GM23338 (cell line): Measurements from ENCODE around the gene CRIP3. TPM values are rescaled to one million over a fixed set of nuclear protein-coding genes. Genes with fewer than 3 reads are reported as not detected.

Source experiments
- ATAC-seq: fragments of 200-7000 bp; cut with Tn5 transposase; 3 replicates; pipeline ENCODE4 v1.9.1; 2020
- DNase-seq: peaks from one replicate; pipeline ENCODE4 v3.0.0-alpha.2; 2015; ENCODE audit warnings: low spot score
- H2AFZ ChIP-seq: fragments of 200-600 bp; sonication (generic); 2 replicates; pipeline ENCODE4 v1.8.0; 2016; ENCODE audit warnings: antibody characterized with exemption, mild to moderate bottlenecking, moderate library complexity
- H3F3A ChIP-seq: fragments of 200-600 bp; sonication (generic); replicated peaks from 2 replicates; pipeline ENCODE4 v1.8.0; 2017; ENCODE audit warnings: antibody characterized with exemption, mixed run types, low read depth
- H3K27ac ChIP-seq: fragments of 200-600 bp; sonication (generic); 2 replicates; pipeline ENCODE4 v1.6.1; 2016; ENCODE audit warnings: low read depth
- H3K27me3 ChIP-seq: fragments of 200-600 bp; sonication (generic); 2 replicates; pipeline ENCODE4 v1.8.0; 2016; ENCODE audit warnings: mild to moderate bottlenecking, mixed run types, moderate library complexity; ENCODE audit not compliant: insufficient read depth
- H3K36me3 ChIP-seq: fragments of 200-600 bp; sonication (generic); 2 replicates; pipeline ENCODE4 v1.8.0; 2016; ENCODE audit warnings: mild to moderate bottlenecking; ENCODE audit not compliant: insufficient read depth
- H3K4me1 ChIP-seq: fragments of 200-600 bp; sonication (generic); 2 replicates; pipeline ENCODE4 v1.8.0; 2016; ENCODE audit warnings: mild to moderate bottlenecking, moderate library complexity; ENCODE audit not compliant: insufficient read depth
- H3K4me2 ChIP-seq: fragments of 200-600 bp; sonication (generic); 2 replicates; pipeline ENCODE4 v1.7.1; 2017; ENCODE audit warnings: mixed run types
- H3K4me3 ChIP-seq: fragments of 200-600 bp; sonication (generic); 2 replicates; pipeline ENCODE4 v1.6.1; 2016; ENCODE audit warnings: mixed run types
- H3K79me2 ChIP-seq: fragments of 200-600 bp; sonication (generic); replicated peaks from 2 replicates; pipeline ENCODE4 v1.8.0; 2017; ENCODE audit warnings: mild to moderate bottlenecking; ENCODE audit not compliant: insufficient read depth
- H3K9me2 ChIP-seq: fragments of 200-600 bp; sonication (generic); 2 replicates; pipeline ENCODE4 v1.8.0; 2017; ENCODE audit not compliant: insufficient read depth
- H4K20me1 ChIP-seq: fragments of 200-600 bp; sonication (generic); replicated peaks from 2 replicates; pipeline ENCODE4 v1.8.0; 2017; ENCODE audit warnings: mild to moderate bottlenecking; ENCODE audit not compliant: insufficient read depth
- H3K27ac Mint-ChIP-seq: 2 replicates; pipeline ENCODE4 v1.8.0; 2020; ENCODE audit warnings: inconsistent platforms, mild to moderate bottlenecking, moderate library complexity, mixed read lengths
- H3K27me3 Mint-ChIP-seq: 3 replicates; pipeline ENCODE4 v1.8.0; 2022; ENCODE audit warnings: low read depth, mild to moderate bottlenecking, moderate library complexity, mixed read lengths, inconsistent platforms; ENCODE audit not compliant: insufficient read depth, poor library complexity
- H3K36me3 Mint-ChIP-seq: 3 replicates; pipeline ENCODE4 v1.8.0; 2021; ENCODE audit warnings: low read depth, mild to moderate bottlenecking, inconsistent platforms, moderate library complexity, mixed read lengths
- H3K4me1 Mint-ChIP-seq: 3 replicates; pipeline ENCODE4 v1.8.0; 2020; ENCODE audit warnings: mild to moderate bottlenecking, inconsistent platforms, mixed read lengths
- H3K4me3 Mint-ChIP-seq: 3 replicates; pipeline ENCODE4 v1.8.0; 2021; ENCODE audit warnings: moderate library complexity, mild to moderate bottlenecking, inconsistent platforms, mixed read lengths
- H3K9me3 Mint-ChIP-seq: 3 replicates; pipeline ENCODE4 v1.8.0; 2020; ENCODE audit warnings: moderate library complexity, mild to moderate bottlenecking, inconsistent platforms, mixed read lengths
- EZH2 ChIP-seq: fragments of 200-600 bp; sonication (generic); IDR thresholded peaks from one replicate; pipeline ENCODE4 v1.8.0; 2017; ENCODE audit warnings: antibody characterized with exemption, mild to moderate bottlenecking, low read depth; ENCODE audit not compliant: unreplicated experiment
- EZH2phosphoT487 ChIP-seq: fragments of 200-600 bp; sonication (generic); IDR thresholded peaks from one replicate; pipeline ENCODE4 v1.8.1; 2018; ENCODE audit warnings: antibody characterized with exemption; ENCODE audit not compliant: unreplicated experiment
- polyA plus RNA-seq: library from polyadenylated mRNA; unstranded; fragments of >200 nt; fragmentation: Nextera tagmentation; extraction: Ambion mirVana; gene quantifications from 2 replicates; pipeline ENCODE4 v1.2.1, GENCODE V29; 2016
- total RNA-seq: library from RNA; depleted of rRNA; stranded (reverse); fragments of >200 nt; shearing (Covaris generic); gene quantifications from 2 replicates; pipeline ENCODE4 v1.2.3, GENCODE V29; 2014
- TF ChIP-seq, protein P1 (sequence below): IDR thresholded peaks from 2 replicates; pipeline ENCODE4 v1.6.1; 2016; ENCODE audit warnings: antibody characterized with exemption
- TF ChIP-seq, protein P2 (sequence below): fragments of 250-450 bp; sonication (Bioruptor Pico); IDR thresholded peaks from 2 replicates; pipeline ENCODE4 v1.5.0; 2020; ENCODE audit warnings: mild to moderate bottlenecking, moderate library complexity
- TF ChIP-seq, protein P3 (sequence below): IDR thresholded peaks from one replicate; pipeline ENCODE4 v1.6.1; 2018; ENCODE audit warnings: antibody characterized with exemption; ENCODE audit not compliant: unreplicated experiment

CRIP3 gene
- total and polyA plus RNA-seq, 2 experiments from 2014 or later: 22.0 to 36.0 TPM

DNA sequence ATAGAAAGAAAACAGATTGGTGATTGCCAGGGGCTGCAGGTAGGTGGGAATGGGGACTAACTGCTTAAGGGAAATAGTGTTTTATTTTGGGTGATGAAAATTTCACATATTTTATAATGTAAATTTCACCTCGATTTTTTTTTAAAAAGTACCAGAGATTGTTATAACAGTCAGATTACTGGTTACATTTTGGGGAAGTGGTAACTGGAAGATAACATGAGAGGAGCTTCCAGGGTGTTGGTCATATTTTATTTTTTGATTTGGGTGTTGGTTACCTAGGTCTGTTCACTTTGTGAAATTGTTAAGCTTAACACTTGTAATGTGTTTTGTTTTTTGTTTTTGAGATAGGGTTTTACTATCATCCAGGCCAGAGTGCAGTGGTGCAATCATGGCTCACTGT lies 17.2 kb upstream of the CRIP3 start (continued):
- TF ChIP-seq, protein P1, sequence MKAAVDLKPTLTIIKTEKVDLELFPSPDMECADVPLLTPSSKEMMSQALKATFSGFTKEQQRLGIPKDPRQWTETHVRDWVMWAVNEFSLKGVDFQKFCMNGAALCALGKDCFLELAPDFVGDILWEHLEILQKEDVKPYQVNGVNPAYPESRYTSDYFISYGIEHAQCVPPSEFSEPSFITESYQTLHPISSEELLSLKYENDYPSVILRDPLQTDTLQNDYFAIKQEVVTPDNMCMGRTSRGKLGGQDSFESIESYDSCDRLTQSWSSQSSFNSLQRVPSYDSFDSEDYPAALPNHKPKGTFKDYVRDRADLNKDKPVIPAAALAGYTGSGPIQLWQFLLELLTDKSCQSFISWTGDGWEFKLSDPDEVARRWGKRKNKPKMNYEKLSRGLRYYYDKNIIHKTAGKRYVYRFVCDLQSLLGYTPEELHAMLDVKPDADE: no peak
- TF ChIP-seq, protein P2, sequence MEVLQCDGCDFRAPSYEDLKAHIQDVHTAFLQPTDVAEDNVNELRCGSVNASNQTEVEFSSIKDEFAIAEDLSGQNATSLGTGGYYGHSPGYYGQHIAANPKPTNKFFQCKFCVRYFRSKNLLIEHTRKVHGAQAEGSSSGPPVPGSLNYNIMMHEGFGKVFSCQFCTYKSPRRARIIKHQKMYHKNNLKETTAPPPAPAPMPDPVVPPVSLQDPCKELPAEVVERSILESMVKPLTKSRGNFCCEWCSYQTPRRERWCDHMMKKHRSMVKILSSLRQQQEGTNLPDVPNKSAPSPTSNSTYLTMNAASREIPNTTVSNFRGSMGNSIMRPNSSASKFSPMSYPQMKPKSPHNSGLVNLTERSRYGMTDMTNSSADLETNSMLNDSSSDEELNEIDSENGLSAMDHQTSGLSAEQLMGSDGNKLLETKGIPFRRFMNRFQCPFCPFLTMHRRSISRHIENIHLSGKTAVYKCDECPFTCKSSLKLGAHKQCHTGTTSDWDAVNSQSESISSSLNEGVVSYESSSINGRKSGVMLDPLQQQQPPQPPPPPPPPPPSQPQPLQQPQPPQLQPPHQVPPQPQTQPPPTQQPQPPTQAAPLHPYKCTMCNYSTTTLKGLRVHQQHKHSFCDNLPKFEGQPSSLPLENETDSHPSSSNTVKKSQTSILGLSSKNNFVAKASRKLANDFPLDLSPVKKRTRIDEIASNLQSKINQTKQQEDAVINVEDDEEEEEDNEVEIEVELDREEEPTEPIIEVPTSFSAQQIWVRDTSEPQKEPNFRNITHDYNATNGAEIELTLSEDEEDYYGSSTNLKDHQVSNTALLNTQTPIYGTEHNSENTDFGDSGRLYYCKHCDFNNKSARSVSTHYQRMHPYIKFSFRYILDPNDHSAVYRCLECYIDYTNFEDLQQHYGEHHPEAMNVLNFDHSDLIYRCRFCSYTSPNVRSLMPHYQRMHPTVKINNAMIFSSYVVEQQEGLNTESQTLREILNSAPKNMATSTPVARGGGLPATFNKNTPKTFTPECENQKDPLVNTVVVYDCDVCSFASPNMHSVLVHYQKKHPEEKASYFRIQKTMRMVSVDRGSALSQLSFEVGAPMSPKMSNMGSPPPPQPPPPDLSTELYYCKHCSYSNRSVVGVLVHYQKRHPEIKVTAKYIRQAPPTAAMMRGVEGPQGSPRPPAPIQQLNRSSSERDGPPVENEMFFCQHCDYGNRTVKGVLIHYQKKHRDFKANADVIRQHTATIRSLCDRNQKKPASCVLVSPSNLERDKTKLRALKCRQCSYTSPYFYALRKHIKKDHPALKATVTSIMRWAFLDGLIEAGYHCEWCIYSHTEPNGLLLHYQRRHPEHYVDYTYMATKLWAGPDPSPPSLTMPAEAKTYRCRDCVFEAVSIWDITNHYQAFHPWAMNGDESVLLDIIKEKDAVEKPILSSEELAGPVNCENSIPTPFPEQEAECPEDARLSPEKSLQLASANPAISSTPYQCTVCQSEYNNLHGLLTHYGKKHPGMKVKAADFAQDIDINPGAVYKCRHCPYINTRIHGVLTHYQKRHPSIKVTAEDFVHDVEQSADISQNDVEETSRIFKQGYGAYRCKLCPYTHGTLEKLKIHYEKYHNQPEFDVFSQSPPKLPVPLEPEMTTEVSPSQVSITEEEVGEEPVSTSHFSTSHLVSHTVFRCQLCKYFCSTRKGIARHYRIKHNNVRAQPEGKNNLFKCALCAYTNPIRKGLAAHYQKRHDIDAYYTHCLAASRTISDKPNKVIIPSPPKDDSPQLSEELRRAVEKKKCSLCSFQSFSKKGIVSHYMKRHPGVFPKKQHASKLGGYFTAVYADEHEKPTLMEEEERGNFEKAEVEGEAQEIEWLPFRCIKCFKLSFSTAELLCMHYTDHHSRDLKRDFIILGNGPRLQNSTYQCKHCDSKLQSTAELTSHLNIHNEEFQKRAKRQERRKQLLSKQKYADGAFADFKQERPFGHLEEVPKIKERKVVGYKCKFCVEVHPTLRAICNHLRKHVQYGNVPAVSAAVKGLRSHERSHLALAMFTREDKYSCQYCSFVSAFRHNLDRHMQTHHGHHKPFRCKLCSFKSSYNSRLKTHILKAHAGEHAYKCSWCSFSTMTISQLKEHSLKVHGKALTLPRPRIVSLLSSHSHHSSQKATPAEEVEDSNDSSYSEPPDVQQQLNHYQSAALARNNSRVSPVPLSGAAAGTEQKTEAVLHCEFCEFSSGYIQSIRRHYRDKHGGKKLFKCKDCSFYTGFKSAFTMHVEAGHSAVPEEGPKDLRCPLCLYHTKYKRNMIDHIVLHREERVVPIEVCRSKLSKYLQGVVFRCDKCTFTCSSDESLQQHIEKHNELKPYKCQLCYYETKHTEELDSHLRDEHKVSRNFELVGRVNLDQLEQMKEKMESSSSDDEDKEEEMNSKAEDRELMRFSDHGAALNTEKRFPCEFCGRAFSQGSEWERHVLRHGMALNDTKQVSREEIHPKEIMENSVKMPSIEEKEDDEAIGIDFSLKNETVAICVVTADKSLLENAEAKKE: no peak
- TF ChIP-seq EZH2phosphoT487: no peak
- TF ChIP-seq EZH2: no peak

DNA sequence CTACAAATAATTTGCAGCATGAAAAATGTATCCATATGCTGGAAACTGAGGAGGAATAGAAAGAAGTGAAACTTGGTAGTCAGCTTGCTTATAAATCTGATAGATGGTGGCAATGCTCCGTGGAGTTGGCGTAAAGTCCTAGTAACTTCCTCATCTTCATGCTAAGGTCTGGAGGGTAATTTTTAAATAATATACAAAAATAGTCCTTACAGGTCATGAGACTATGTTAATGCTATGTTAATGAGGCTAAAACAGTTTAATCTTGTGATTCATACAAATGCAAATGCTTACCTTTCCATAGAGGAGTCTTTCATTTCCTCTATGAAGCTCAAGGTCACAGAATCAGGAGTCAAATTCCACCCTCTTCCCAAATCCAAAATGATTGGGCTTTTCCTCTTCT lies 9.4 kb upstream of the CRIP3 start:
- no peaks in the 10 kb centered on the region for H4K20me1 ChIP-seq
- H3K36me3 Mint-ChIP-seq: no peaks in the 10 kb centered on the region
- no peaks in the 10 kb centered on the region; the same call in 1 of the 2 replicates for H3K9me2 ChIP-seq
- no peak for DNase-seq
- no peaks in the 10 kb centered on the region for H3K9me3 Mint-ChIP-seq
- H3K27ac Mint-ChIP-seq: peak overlapping the region; percentile 56; the same call in 1 of the 2 replicates
- no peaks in the 10 kb centered on the region for H3K36me3 ChIP-seq
- peaks cover 13% of the 10 kb centered on the region for H3K4me1 ChIP-seq
- H3K27ac ChIP-seq: no peak overlapping the region
- no peak overlapping the region for H3K4me3 ChIP-seq
- peaks cover 18% of the 10 kb centered on the region for H3K4me1 Mint-ChIP-seq
- H3K4me2 ChIP-seq: peak overlapping the region; percentile 68
- H3K27me3 ChIP-seq: no peaks in the 10 kb centered on the region
- H3K79me2 ChIP-seq: no peaks in the 10 kb centered on the region
- no peak overlapping the region for H2AFZ ChIP-seq
- ATAC-seq: no peak
- H3K4me3 Mint-ChIP-seq: no peak overlapping the region
- H3F3A ChIP-seq: no peaks in the 10 kb centered on the region
- H3K27me3 Mint-ChIP-seq: no peaks in the 10 kb centered on the region
- TF ChIP-seq, protein P3, sequence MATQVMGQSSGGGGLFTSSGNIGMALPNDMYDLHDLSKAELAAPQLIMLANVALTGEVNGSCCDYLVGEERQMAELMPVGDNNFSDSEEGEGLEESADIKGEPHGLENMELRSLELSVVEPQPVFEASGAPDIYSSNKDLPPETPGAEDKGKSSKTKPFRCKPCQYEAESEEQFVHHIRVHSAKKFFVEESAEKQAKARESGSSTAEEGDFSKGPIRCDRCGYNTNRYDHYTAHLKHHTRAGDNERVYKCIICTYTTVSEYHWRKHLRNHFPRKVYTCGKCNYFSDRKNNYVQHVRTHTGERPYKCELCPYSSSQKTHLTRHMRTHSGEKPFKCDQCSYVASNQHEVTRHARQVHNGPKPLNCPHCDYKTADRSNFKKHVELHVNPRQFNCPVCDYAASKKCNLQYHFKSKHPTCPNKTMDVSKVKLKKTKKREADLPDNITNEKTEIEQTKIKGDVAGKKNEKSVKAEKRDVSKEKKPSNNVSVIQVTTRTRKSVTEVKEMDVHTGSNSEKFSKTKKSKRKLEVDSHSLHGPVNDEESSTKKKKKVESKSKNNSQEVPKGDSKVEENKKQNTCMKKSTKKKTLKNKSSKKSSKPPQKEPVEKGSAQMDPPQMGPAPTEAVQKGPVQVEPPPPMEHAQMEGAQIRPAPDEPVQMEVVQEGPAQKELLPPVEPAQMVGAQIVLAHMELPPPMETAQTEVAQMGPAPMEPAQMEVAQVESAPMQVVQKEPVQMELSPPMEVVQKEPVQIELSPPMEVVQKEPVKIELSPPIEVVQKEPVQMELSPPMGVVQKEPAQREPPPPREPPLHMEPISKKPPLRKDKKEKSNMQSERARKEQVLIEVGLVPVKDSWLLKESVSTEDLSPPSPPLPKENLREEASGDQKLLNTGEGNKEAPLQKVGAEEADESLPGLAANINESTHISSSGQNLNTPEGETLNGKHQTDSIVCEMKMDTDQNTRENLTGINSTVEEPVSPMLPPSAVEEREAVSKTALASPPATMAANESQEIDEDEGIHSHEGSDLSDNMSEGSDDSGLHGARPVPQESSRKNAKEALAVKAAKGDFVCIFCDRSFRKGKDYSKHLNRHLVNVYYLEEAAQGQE: no peak
